Measurements from ENCODE around the gene IZUMO2.
"Not testable (repeated sequence)": the region's sequence is repeated elsewhere in the genome, so short reads cannot be mapped to it uniquely, and the experiment has no call there.

The IZUMO2 gene

GRCh38 chr19:50134777-50135719 is 28.0 kb downstream of the IZUMO2 start:
- not testable (repeated sequence) for DNase-seq

- DNase-seq: not testable (repeated sequence)
These were observed 29.3 kb downstream of the IZUMO2 start for GRCh38 chr19:50133518-50134492.

- DNase-seq: not testable (repeated sequence)
These were observed 59.1 kb downstream of the IZUMO2 start for GRCh38 chr19:50104012-50104411.

GRCh38 chr19:50103405-50103804 is 59.7 kb downstream of the IZUMO2 start:
- not testable (repeated sequence) for DNase-seq

Measured in DMS153 (cell line).